Right forelimb (tissue), 1 donor: Measurements from ENCODE around the gene ANK3.

Source experiments
- DNase-seq: peaks from one replicate; pipeline ENCODE4 v3.0.0-alpha.2; 2018

ANK3 gene

DNA sequence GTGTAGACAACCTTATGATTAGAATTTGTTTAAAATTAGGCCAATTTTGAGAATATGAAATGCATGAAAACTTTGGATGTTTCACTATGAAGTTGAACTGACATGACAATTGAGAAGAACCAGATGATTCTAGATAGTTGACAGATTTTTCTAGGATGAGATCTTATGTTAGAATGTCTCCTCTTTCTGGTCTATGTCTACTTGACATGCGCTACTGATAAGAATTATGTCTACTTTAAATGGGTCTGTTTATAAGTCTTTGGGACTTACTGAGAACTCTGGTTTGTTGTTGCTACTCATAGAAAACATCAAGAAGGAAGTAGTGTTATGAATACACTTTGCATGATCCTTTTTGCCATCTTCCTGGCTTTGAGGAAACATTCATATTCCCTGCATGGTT, 255.1 kb downstream of the ANK3 start:
- DNase-seq, result no peak

DNA sequence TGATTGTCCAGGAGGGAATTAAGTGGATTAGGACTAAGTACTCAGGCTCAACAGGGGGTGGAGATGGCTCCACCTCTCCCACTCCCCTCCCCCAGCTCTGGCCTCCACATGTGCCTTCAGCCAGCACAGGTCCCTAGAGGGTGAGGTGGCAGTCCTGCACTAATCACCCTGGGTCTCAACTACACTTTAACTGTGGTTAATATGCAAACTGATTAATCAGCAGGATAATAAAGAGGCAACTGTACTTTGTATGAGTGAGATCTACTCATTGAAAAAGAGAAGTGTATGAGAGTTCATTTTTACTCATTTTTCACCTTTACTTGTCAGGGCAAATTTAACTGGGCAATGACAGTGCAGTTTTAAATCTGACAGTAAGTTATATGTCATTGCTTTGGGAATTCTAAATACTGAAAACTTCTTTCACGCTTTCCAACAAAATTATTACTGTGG, 259.5 kb downstream of the ANK3 start:
- DNase-seq, result no peak

DNA sequence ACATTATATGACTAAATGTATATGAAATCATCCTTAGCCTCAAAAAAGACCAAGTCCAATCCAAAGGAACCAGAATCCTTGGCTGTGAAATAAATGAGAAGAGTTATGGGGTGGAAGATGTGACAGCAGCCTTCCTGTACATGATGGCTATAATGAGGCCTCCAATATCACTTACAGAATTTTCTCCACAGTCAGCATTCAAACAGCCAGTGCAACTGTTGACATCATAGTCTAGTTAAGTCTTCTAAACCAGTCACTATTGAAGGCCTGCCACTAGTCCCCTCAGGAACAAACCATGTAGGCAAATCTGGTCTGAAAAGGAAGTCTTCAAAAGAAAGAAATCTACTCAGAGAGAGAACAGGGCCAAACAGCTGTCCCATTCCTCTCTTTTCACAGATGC, 263.8 kb downstream of the ANK3 start:
- DNase-seq, result no peak

DNA sequence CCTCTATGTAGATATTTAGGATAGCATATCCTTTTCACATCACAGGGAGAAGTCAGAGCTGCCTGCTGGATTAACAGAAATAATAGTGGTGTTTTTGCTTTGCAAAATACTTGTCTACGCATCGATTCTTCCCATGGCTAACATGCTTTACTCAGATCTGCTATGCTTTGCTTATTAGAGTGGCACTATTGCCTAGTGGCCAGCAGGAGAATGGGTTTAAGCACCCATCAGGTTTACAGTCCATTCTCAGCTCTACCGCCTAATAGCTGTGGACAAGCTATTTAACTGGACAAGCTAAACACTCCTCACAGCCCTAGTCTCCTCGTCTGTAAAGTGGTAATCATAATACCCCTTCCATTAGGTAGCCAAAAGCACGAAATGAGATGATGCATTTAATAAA, 265.1 kb downstream of the ANK3 start:
- DNase-seq, result no peak

DNA sequence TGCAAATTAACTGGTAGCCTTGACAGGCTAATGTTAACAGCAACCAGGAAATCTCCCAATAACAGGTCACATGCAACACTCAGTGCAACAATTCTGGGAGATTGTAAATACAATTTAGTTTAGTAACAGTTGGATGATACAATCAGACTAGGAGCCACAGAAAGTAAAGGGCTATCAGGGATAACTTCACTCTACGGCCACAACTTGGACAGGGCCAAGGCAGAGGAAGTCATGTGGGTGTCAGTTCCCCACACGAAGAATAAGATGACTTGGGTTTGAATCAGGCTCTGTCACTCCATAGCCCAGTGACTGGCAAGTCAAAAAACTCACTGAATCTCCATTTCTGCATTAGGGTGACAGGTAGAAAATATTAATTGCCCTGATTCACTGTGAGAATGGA, 266.0 kb downstream of the ANK3 start:
- no peak for DNase-seq

DNA sequence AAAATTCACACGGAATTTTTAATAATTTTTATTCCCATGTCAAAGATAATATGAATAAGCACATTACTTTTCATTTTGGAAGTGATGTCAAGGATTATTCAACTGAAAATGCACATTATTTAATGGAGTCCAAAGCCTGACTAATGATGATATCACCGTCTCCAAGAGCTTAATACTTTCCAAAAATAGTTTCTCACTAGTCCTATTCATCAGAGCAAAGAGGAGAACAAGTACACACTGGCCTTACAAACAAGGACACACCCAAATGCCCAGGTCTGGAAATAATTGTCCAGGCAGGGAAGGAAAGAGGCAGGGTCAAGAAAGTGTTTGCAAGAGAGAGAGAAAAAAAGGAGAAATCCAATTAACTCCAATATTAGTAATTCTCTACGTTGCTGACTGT, 266.5 kb downstream of the ANK3 start:
- no peak for DNase-seq

DNA sequence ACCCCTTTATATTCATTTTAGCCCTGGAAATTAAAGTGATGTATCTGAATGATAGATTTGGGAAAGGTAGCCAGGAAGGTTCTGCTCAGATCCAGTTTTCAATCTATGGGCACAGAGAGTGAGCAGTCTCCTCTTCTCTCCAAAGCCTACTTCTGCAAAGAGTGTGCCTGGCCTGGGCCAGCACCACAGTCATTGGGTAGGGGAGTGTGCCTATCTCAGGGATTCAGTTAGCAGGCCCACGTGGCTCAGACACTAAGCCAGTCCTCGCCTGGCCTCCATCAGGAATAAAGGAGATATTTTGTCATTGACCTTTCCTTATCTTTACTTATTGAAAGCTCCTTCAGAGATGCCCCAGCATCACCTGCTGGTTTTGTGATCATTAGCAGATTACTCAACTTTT, 267.5 kb downstream of the ANK3 start:
- DNase-seq, result no peak

DNA sequence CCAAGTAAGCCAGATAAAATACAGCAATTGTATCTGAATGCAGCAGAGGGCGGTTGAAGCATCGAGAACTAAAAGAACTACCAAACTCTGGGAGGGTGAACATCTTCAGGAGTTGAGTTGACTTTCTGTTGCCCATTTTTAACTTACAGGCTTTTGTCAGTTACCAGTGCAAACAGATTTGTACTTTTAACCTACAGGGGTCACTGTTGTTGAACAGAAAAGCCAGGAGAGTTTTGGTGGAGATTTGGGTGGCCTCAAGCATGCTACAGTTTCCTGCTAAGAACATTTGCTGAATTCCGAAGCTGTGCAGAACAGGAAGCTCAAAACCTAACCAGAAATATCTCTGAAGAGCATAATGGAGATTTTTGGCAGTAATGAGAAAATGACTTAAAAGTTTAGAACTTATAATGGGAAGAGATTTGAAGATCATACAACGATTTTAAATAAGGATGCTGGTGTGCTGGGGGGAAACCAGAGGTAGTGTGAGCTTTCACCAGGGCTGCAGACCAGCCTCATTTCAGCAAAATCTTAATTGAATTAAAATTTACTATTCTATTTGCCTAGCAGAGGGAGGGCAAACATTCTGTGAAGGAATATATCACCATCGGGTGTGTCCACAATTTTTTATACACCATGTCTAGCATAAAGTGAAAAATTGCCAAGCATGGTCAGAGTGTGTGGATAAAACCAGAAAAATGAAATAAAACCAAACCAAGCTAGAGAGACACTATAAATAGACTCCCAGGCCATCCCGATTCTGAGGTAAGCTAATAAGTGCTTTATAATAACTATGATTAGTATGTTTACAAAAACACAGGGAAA, 274.7 kb downstream of the ANK3 start:
- DNase-seq, result no peak

DNA sequence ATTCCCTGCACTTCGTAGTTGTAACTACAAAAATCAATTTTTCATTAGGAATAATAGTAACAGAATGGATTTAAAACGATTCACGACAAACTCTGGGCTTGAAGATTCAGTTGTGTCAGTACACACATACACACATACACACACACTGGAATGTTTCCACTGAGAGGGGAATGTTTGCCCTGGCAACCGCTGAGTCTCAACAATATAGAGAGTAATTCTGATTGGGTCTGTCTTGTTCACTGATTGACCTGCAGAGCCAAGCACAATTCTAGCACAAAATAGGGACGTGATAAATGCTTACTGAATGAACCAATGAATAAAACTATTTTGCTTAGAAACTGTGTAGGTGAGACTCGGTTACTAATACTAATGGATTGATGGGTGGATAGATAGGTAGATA, 278.9 kb downstream of the ANK3 start:
- DNase-seq, result no peak

DNA sequence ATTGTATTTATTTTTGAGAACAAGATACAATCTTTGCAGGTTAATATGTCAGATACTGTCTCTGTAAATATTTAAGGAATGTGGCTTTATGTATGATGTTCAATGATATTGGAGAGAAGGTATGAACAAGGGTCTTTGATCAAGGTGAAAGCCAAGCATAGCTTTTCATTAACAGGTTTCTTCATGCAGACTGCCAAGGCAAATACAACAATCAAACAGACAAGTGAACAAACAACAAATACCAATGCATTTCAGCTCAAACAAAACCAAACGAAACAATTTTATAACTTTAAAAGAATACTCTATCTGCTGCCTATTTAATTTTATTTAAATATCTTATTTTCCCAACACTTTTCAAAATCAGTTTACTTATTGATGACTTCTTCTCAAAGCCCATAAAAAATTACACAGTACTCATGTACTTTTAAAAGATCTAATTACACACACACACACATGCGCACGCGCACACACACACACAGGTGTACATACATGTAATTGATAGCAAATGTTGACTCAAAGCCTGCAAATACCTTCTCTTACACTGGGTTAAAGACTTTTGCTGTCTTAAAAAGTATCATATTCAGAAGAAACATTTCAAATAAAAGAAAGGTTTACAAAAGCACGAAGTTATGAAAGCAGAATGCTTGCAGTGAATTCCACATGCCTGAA, 282.2 kb downstream of the ANK3 start:
- DNase-seq, result no peak

DNA sequence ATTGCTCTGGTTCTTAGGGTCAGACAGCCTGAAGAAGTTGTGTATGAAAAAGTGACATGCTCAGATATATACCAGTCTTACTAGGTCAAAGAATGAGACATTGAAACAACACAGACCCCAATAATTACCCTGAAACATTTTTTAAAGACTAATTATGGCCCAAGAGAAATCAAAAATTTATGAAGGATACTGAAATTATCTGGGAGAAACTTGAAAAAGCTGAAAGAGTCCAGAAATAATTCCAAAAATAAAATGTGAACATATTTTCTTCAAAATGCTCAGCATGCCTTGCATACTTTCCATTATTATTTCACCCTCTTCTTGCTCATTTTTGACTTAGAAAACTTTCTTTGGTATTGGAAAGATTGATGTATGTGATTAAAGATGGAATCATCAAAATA, 284.4 kb downstream of the ANK3 start:
- no peak for DNase-seq

DNA sequence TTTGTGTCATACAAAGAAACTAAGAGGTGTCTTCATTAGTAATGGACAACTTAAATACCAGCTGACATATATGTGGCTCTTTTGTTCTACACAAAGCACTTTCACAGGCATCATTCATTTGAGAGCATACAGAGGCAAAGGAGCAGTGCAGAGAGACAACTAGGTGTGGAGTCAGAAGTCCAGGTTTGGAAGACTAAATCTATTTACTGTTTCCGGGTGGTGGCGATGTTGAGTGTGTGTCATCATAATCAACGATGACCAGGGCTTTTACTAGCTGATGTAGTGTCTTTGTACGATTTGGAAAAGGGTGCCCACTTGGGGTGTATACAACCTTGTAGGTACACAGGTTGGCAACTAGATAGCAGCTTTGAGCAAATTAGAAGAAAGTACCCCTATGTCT, 287.9 kb downstream of the ANK3 start:
- DNase-seq, result no peak

DNA sequence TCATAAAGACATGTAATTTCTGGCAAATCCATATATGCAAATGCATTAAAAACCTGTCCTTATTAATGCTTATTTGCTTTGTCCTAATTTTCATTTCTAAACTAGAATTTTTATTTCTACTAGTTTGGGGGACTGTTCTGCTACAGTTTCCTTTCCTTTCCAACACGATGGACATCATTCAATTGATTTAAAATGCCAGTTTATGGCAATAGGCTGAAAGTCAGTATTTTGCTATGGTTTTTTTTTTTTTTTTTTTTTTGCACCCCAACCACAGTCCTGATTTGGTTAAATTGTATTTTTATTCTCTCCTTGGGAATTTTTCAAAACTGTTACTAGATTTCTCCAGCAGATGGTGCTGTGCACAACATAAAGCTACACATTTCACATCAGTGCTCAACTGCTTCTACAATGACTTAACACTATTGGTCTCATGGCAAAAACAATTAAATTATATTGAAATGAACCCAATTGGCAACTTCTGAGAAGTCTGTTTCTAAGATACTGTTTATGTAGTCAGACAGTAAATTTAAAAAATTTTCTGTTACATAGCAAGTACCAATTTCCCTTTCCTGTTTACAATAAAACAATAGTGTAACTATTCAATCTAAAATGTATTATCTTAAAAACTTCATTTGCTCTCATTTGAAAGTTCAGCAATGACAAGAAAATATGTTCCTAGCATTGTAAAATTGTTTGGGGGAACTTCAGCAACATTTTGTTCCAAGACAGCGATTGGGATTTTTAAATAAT, 289.5 kb downstream of the ANK3 start:
- DNase-seq, result no peak

DNA sequence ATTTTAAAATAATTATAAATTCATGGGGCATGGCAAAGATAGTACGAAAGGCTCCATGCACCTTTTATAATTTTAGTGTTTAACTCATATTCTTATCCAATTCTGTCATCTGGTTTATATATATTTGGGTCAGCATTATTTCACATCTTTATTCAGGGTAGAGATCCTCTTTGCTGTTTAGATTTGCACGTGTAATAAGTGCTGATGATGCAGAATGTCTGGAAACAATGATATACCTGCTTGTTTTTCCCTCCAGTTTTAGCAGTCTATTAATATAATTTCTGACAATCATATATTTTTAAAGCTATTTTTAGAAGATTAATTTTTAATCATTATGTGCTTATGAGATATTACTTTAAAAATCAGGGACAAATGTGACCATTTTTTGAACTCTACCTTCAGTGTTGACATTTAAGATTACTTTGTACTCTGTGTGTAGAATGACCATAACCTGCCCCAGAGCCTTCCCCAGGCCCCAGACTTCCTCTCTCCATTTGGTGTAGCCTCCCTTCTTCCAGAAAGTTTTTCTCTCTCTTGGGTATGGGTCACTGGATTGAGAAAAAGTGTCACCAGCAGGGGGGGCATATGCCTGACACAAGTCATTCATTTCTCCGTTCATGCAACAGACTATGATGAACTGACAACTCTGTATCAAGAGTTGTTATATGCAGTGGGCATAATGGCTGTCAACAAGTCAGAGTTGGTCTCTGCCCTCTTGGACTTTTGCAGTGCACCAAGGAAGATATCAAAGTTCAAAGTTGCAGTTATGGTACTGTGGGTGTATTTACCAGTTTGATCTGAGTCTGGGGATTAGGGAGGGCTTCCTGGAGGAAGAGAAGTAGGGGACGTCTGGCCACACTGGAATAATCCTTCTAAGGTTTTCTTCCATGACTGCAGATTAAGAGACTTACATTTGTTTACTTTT, 290.7 kb downstream of the ANK3 start:
- DNase-seq, result no peak

DNA sequence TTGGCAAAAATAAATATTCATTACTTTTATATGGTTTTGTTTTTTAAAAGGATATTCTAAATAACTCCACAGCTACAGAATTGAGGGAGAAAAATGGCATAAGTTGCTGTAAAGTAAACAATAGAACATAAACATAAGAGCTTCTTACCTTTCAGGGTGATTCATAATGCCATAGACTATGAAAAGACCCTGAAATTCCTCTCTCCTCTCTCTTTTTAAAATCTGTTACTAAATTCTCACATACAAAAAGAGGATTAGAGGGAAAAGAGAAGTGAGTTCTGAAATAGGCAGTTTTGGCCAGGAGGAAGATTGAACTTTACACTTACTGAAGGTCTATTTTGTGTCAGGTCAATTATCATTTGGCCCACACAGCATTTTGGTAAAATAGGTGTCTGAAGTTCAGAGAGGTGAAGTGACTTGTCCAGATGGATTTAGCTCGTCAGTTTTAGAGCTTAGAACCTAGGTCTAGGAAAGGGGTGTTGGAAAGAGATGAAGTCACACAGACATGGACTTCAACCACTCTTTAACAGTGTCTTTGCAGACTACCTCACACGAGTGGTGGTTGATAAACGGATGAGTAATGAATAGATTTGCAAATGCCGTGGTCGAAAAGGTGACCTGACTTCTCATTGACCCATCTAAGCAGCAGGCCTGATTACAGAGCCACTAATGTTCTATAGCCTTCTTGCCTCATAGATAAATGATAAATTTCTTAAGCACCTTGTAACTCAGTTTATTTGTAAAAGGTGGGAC, 292.7 kb downstream of the ANK3 start:
- no peak for DNase-seq

DNA sequence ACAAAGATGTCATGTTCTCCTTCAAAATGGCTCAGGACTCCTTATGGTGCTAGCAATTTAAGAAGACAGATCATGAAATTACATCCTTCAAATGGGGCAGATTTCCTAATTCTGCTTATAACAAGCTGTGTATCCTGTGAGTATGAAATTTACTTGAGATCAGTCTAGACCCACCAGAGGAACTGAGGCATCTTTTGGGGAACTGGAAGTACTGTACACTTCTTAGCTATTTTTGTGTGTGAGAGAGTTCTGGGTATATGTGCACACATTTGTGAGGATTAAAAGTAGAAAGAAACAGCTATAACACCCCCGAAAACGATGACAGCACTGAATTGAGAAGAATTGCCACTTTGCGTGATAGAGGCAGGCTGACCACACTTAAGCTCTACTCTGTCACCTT, 296.4 kb downstream of the ANK3 start:
- DNase-seq, result no peak

DNA sequence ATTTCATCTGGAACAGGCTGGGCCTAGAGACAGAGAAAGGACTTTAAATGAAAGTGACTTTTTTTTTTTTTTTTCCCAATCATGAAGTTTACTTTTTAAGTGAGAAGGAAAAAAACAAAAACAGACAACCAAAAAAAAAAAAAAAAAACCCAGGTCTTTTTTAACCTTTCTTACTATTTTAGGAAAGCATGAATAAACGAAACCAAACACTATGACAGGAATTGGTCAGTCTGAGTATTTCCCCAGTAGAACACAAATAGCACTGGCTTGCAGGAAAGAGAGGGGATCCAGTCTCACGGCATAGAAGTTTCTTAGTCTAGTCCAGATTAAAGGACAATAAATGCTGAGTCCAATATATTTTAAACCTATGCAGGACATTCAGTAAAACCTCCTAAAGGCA, 302.8 kb downstream of the ANK3 start:
- no peak for DNase-seq

DNA sequence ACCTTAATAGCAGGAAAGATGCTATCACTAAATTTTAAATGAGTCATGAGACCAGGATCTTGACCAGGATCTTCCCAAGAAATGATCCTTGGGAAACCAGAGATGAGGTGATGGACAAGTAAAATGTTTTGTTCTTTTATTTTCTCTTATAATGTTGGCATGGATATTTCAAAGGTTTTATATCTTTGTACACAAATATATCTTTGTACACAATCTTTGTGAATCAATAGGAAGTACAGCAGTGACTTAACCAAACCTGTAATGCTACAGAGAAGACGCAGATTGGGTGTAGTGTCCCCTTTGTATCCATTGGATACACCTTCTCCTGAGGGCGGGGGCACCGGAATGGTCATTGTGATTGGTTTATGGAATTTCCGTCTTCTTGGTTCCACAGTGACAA, 303.3 kb downstream of the ANK3 start:
- DNase-seq, result no peak

DNA sequence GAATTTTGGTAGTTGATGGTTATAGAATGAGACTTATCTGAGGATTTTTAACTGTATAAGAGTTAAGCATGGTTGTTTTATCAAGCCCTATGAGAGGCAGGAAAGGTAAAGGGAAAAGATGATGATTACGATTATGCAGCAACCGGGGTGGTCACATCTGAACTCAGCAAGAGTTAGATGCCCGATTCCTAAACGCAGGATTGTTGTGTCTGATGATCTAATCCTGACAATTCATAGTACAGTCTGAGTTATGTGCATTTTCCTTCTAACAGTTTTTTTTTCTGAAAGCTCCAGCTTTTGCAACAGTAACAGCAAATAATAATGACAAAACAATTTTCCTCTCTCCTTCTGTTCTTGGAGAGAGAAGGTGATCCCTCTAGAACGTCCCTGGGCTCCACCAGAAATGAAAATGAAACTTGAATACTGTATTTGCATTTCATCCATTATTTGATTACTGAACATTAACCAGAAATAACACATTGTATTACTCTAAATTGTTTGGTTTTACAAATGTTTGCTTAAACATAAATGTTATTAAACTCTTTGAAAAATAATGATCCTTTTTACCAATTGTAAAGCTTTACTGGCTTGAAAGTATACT, 306.8 kb downstream of the ANK3 start:
- DNase-seq, result no peak

DNA sequence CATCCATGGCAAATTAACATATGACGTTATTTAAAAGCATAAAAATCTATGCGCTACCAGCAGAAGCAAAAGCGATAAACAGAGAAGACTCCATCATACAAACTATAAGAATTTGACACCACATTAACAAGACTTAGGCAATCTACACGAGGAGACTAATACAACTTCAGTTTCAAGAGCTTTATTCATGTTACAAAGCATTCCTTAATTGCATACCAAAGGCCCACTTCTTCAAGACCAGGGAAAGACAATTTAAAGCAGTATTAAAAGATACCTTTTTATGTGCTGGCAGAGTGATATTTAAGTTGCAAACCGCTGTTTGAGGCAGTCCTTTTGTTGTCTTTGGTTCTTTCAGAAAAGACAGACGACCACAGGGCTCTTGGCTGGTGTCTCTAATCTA, 307.3 kb downstream of the ANK3 start:
- no peak for DNase-seq
